ENCODE results near the gene MBD1.

Gene MBD1

DNA sequence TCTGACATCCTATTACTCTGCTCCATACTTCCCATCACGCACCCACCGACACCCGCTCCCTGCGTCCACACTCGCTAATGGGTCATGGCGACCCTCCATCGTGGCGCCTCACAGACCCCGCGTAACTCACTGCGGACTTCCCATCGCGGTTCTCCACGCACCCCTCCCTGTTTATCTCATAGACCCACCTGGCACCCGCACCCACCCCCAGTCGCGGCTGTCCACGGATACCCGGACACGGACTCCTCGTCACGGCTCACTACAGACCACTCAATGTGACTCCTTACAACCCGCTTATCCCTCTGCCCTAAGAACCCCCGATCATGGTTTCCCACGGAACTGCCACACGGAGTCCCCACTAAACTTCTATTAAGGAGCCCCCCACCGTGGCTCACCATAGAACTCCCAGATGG lies 5.7 kb upstream of the MBD1 start:
- no peaks in the 10 kb centered on the region for H3K9me3 ChIP-seq (ENCODE audit: low read depth, low read length)
- no peak for TF ChIP-seq EZH2 (IDR thresholded peaks at IDR 0.05)
- no peak for TF ChIP-seq FOXP2 (optimal IDR thresholded peaks at IDR 0.05; ENCODE audit: control extremely low read depth, extremely low read length, insufficient read depth)
- no peak for TF ChIP-seq POLR2AphosphoS5 (IDR thresholded peaks at IDR 0.05; ENCODE audit: borderline replicate concordance, low read depth, low read length)
- H3K27ac ChIP-seq = no peak overlapping the region
- no peak for DNase-seq (ENCODE audit: low read depth, low spot score)
- peak overlapping the region; percentile 86 for H3K4me3 ChIP-seq
- peak overlapping the region; percentile 84 for H3K9ac ChIP-seq (ENCODE audit: insufficient read length)
- H3K36me3 ChIP-seq (ENCODE audit: insufficient read depth, low read length) = peaks cover 13% of the 10 kb centered on the region; the same call in 1 of the 2 replicates

DNA sequence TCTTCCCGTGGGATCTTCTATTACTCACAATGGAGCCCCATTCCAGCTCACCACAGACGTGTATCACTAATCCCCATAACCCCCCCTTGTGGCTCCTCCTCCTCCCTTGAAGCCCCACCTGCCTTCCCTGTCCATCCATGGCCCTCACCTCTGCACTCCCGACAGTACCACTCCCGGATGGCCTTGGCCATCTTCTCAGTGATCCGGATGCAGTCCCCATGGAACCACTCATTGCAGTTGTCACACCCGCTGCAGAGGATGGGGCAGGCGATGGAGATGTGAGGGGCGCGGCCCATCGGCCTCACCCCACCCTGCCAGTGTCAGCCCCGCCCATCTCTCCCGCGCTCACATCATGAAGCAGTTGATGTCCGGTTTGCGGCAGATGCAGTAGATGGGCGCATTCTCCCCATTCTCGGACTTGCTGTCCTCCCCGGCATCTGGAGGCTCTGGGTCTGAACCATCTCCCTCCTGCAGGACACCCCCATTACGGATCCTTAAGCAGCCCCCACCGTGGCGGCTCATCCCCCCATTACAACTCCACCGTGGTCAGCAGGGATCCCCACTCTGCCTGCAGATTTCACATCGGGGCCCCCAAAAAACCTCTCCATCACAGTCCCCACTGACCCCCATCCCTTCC lies 5.2 kb upstream of the MBD1 start:
- Histone ChIP-seq H3K4me3 (peak overlapping the region; percentile 86), H3K27ac (no peak overlapping the region), H3K9me3 (ENCODE audit: low read depth, low read length) (no peaks in the 10 kb centered on the region), H3K9ac (ENCODE audit: insufficient read length) (peak overlapping the region; percentile 84), H3K36me3 (ENCODE audit: insufficient read depth, low read length) (peaks cover 15% of the 10 kb centered on the region; the same call in 1 of the 2 replicates)
- no peak for TF ChIP-seq FOXP2 (optimal IDR thresholded peaks at IDR 0.05; ENCODE audit: control extremely low read depth, extremely low read length, insufficient read depth)
- no peak for TF ChIP-seq EZH2 (IDR thresholded peaks at IDR 0.05)
- no peak for TF ChIP-seq POLR2AphosphoS5 (IDR thresholded peaks at IDR 0.05; ENCODE audit: borderline replicate concordance, low read depth, low read length)
- no peak for DNase-seq (ENCODE audit: low read depth, low spot score)

DNA sequence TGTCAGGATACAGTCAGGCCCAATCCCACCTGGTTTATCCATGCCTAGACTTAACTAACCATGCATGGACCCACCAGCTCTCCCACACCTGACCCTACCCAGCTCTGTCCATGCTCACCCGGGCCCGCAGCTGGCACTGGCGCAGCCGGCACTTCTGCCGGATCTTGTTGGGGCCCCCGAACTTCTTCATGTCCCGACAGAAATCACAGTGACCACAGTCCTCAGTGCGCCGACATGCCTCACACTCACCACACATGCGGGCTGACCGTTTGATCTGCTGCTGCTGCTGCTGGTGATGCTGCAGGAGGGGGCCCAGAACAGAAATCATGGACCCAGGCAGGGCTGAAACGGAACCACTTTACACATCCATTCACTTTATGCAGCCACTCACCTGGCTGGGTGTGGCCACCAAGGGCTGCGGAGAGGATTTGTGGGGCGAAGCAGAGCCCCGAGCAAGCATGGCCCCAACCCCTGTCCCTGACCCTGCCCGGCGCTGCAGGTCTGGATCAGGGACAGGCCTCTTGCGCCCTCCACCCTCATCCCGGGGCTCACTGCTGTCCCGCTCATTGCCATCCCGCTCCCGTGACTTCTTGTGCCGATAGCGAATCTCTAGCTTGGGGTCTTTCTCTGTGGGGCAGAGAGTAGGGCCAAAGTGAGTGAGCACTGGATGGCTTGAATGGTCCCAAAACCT lies 4.5 kb upstream of the MBD1 start:
- Histone ChIP-seq H3K9ac (ENCODE audit: insufficient read length) (no peak overlapping the region), H3K9me3 (ENCODE audit: low read depth, low read length) (no peaks in the 10 kb centered on the region), H3K27ac (no peak overlapping the region), H3K36me3 (ENCODE audit: insufficient read depth, low read length) (peaks cover 15% of the 10 kb centered on the region; the same call in 1 of the 2 replicates), H3K4me3 (no peak overlapping the region)
- DNase-seq (ENCODE audit: low read depth, low spot score) = no peak
- TF ChIP-seq EZH2 (IDR thresholded peaks at IDR 0.05) (no peak), POLR2AphosphoS5 (IDR thresholded peaks at IDR 0.05; ENCODE audit: borderline replicate concordance, low read depth, low read length) (no peak)

DNA sequence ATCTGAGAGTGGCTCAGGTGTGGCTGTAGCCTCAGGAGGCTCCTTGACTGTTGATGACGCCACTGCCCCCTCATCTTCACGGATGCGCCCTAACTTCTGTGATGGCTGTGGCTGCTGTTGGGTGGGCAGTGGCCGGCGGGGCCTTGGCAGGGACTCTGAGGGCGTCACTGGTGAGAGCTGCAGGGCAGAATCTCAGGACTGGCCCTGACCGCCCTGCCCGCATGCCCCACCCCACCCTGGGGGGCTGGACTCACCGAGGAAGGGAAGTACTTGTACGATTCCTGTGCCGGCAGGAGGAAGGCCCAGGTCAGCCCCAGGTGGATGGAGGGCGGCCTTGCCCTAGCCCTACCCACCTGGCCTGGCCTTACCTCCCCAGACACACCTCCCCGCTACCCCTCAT lies 3.7 kb upstream of the MBD1 start:
- TF ChIP-seq FOXP2 (optimal IDR thresholded peaks at IDR 0.05; ENCODE audit: control extremely low read depth, extremely low read length, insufficient read depth) = no peak
- TF ChIP-seq EZH2 (IDR thresholded peaks at IDR 0.05) = no peak
- TF ChIP-seq POLR2AphosphoS5 (IDR thresholded peaks at IDR 0.05; ENCODE audit: borderline replicate concordance, low read depth, low read length) = no peak
- Histone ChIP-seq H3K27ac (no peak overlapping the region), H3K9ac (ENCODE audit: insufficient read length) (no peak overlapping the region), H3K36me3 (ENCODE audit: insufficient read depth, low read length) (peaks cover 15% of the 10 kb centered on the region; the same call in 1 of the 2 replicates), H3K9me3 (ENCODE audit: low read depth, low read length) (no peaks in the 10 kb centered on the region), H3K4me3 (no peak overlapping the region)
- no peak for DNase-seq (ENCODE audit: low read depth, low spot score)

DNA sequence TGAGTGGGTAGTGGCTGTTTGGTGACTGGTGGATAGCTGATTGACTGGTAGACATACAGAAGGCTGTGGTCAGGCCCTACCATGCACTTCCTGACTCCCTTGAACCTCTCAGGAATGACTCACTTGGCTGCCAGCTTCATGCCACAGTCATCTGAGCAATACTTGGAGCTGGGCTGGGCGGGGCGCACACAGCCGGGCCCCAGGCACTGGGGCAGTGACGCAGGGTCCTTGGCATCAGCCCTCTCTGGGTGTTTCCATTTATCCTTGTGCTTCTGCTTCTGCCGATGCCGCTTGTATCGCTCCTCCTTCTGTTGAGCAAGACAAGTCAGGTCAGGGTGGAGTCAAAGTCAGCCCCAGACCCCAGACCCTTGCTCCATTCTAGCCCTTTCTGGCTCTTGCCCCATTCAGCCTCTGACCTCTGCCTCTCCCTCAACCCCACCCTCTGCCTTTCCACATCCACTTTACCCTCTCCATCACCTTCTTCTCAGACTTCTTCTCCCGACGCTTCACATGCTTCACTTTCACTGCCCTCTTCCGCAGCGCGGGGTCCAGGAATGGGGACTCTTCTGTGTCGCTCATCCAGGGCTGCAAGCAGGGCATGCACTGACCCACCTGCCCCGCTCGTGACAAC lies 3.0 kb upstream of the MBD1 start:
- no peak for DNase-seq (ENCODE audit: low read depth, low spot score)
- Histone ChIP-seq H3K36me3 (ENCODE audit: insufficient read depth, low read length) (peaks cover 17% of the 10 kb centered on the region; the same call in 1 of the 2 replicates), H3K4me3 (no peak overlapping the region), H3K9me3 (ENCODE audit: low read depth, low read length) (no peaks in the 10 kb centered on the region), H3K27ac (no peak overlapping the region), H3K9ac (ENCODE audit: insufficient read length) (no peak overlapping the region)
- TF ChIP-seq EZH2 (IDR thresholded peaks at IDR 0.05) = no peak
- no peak for TF ChIP-seq FOXP2 (optimal IDR thresholded peaks at IDR 0.05; ENCODE audit: control extremely low read depth, extremely low read length, insufficient read depth)
- TF ChIP-seq POLR2AphosphoS5 (IDR thresholded peaks at IDR 0.05; ENCODE audit: borderline replicate concordance, low read depth, low read length) = no peak

DNA sequence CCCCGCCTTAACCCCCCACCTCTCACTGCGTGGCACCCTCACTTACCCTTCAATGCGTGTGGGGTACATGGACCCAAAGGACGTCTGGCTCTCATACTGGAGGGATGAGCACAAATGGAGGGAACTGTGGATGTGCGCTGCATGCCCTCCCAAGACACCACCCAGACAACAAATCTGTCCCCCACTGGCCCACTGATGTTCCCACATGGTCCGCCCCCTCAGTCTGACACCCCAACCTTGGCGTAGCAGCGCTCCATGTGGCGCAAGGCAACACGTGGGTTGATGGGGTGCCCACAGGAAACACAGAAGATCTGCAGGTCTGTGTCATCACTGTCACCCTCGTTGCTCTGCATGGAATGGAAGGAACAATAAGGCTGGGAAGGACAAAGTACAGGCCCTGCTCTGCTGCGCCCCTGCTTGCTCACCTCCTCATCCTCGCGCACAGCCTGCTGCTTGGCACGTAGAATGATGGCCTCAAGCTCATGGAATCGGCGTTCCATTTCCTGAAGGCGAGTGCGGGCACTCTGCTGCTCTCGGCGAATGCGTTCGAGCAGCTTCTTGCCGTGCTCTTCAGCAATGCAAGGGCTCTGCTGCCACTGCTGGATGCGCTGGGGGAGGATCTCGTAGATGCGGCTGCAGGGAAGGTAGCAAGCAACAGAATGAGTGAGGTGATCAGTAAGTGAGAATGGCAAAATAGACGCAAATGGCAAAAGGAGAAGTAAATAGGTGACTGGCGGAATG lies 2.3 kb upstream of the MBD1 start:
- H3K4me3 ChIP-seq = no peak overlapping the region
- no peak overlapping the region for H3K9ac ChIP-seq (ENCODE audit: insufficient read length)
- H3K9me3 ChIP-seq (ENCODE audit: low read depth, low read length) = no peaks in the 10 kb centered on the region
- peaks cover 23% of the 10 kb centered on the region; the same call in 1 of the 2 replicates for H3K36me3 ChIP-seq (ENCODE audit: insufficient read depth, low read length)
- no peak for DNase-seq (ENCODE audit: low read depth, low spot score)
- TF ChIP-seq FOXP2 (optimal IDR thresholded peaks at IDR 0.05; ENCODE audit: control extremely low read depth, extremely low read length, insufficient read depth) = no peak
- TF ChIP-seq POLR2AphosphoS5 (IDR thresholded peaks at IDR 0.05; ENCODE audit: borderline replicate concordance, low read depth, low read length) = no peak
- TF ChIP-seq EZH2 (IDR thresholded peaks at IDR 0.05) = no peak
- H3K27ac ChIP-seq = no peak overlapping the region

DNA sequence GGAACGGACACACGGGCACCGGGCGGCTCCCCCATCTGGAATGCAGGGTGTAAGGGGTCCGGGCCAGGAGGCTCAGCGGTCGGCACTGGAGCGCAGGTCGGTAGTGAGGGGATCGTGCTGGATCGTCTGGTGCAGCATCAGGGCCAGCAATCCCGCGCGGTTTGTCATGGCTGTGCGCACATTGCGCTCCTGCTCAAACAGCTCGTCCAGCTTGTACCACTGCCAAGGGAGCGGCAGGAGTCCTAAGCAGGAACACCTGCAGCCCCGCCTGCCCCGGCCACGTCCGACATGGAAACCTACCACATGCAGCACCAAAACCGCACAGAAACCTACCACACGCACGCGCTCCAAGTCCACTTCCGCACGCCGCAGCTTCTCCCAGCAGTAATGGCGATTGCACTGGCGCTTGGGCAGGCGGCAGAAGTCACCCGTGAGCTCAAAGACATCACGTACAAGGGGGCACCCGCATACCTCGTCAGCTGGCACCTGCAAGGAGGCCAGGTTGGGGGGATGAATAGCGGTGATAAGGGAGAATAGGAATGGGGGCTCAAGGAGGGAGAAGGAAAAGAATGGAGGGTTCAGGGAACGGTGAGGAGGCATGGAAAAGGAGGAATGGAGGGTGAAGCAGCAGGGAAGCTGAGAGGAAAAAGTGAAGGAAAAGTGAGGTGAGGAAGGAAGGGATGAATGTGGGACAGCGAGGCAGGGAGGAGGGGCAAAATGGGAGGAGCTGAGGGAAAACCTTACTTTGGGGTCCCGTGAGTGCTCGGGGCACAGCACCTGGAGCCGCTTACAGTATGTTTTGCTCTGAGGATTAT lies 1.4 kb upstream of the MBD1 start:
- peaks cover 23% of the 10 kb centered on the region; the same call in 1 of the 2 replicates for H3K36me3 ChIP-seq (ENCODE audit: insufficient read depth, low read length)
- H3K27ac ChIP-seq = no peak overlapping the region
- TF ChIP-seq FOXP2 (optimal IDR thresholded peaks at IDR 0.05; ENCODE audit: control extremely low read depth, extremely low read length, insufficient read depth) = no peak
- TF ChIP-seq EZH2 (IDR thresholded peaks at IDR 0.05) = no peak
- TF ChIP-seq POLR2AphosphoS5 (IDR thresholded peaks at IDR 0.05; ENCODE audit: borderline replicate concordance, low read depth, low read length) = no peak
- no peak for DNase-seq (ENCODE audit: low read depth, low spot score)
- no peak overlapping the region for H3K9ac ChIP-seq (ENCODE audit: insufficient read length)
- no peaks in the 10 kb centered on the region for H3K9me3 ChIP-seq (ENCODE audit: low read depth, low read length)
- no peak overlapping the region for H3K4me3 ChIP-seq

All from SK-N-MC (cell line).